Neural cell (in vitro differentiated cells): ENCODE data around the gene COL27A1.

Experiments used
- EP300 ChIP-seq: fragments of 450-650 bp; conservative IDR thresholded peaks from 2 replicates; pipeline ENCODE4 v1.6.1; 2014; ENCODE audit warnings: antibody characterized with exemption, mild to moderate bottlenecking, moderate library complexity; ENCODE audit not compliant: poor library complexity, severe bottlenecking
- EZH2 ChIP-seq: fragments of 200-600, 300-800 bp; shearing (Covaris generic), sonication (generic); IDR thresholded peaks from 2 replicates; pipeline ENCODE4 v1.6.1; 2014; ENCODE audit warnings: antibody characterized with exemption, low read length, borderline replicate concordance, mild to moderate bottlenecking; ENCODE audit not compliant: insufficient read depth, poor library complexity, severe bottlenecking
- MXI1 ChIP-seq: fragments of 450-650 bp; conservative IDR thresholded peaks from 2 replicates; pipeline ENCODE4 v1.6.1; 2014; ENCODE audit warnings: antibody characterized with exemption, mild to moderate bottlenecking; ENCODE audit not compliant: poor library complexity, severe bottlenecking
- POLR2AphosphoS5 ChIP-seq: IDR thresholded peaks from 2 replicates; pipeline ENCODE4 v1.6.1; 2012
- RAD21 ChIP-seq: fragments of 450-650 bp; conservative IDR thresholded peaks from 2 replicates; pipeline ENCODE4 v1.6.1; 2014; ENCODE audit warnings: antibody characterized with exemption, mild to moderate bottlenecking, moderate library complexity
- SMC3 ChIP-seq: fragments of 450-650 bp; conservative IDR thresholded peaks from 2 replicates; pipeline ENCODE4 v1.6.1; 2014; ENCODE audit warnings: antibody characterized with exemption, mild to moderate bottlenecking, moderate library complexity; ENCODE audit not compliant: poor library complexity
- TAF1 ChIP-seq: IDR thresholded peaks from 2 replicates; pipeline ENCODE4 v1.6.1; 2012; ENCODE audit warnings: low read depth
- TF ChIP-seq, protein P1 (sequence below): fragments of 450-650 bp; IDR thresholded peaks from 2 replicates; pipeline ENCODE4 v1.5.1; 2014; ENCODE audit warnings: antibody characterized with exemption, mild to moderate bottlenecking, moderate library complexity; ENCODE audit not compliant: poor library complexity, severe bottlenecking
- TF ChIP-seq, protein P2 (sequence below): IDR thresholded peaks from 2 replicates; pipeline ENCODE4 v1.6.1; 2012; ENCODE audit warnings: borderline replicate concordance

DNA sequence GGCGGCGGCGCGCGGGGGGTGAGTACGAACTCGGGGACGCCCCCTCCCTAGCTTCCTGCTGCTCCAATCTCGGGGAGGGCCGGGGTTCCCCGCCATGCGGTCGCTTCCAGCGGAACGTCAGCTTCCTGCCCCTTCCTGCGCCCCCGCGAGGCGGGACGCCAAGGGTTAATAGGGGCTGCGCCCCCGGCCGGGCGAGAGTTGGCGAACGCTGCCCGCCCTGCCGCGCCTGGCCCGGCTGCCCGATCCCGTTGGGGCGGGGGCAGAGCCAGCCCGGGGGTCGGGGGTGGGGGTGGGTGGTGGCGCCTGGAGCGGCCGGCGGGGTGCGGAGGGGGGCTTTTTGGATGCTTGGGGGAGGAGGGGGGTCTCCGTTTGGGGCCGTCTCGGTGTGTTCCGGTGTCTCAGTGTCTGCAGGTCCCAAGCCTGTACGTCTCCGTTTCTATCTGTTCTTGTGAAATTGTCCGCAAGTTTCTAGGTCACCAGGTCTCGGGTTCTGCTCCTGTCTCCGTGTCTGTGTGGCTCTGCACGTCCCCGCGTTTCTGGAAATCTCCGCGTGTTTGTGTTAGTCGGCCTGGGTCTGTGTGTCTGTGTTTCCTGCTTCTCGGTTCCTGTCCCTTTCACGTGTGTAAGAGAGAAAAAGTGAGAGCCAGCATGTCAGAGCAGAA, 789 bp downstream of the COL27A1 start:
- TF ChIP-seq TAF1 (no peak), POLR2AphosphoS5 (no peak), MXI1 (no peak), EZH2 (no peak), RAD21 (no peak), SMC3 (no peak), EP300 (no peak)
- TF ChIP-seq, protein P1, sequence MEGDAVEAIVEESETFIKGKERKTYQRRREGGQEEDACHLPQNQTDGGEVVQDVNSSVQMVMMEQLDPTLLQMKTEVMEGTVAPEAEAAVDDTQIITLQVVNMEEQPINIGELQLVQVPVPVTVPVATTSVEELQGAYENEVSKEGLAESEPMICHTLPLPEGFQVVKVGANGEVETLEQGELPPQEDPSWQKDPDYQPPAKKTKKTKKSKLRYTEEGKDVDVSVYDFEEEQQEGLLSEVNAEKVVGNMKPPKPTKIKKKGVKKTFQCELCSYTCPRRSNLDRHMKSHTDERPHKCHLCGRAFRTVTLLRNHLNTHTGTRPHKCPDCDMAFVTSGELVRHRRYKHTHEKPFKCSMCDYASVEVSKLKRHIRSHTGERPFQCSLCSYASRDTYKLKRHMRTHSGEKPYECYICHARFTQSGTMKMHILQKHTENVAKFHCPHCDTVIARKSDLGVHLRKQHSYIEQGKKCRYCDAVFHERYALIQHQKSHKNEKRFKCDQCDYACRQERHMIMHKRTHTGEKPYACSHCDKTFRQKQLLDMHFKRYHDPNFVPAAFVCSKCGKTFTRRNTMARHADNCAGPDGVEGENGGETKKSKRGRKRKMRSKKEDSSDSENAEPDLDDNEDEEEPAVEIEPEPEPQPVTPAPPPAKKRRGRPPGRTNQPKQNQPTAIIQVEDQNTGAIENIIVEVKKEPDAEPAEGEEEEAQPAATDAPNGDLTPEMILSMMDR: no peak
- TF ChIP-seq, protein P2, sequence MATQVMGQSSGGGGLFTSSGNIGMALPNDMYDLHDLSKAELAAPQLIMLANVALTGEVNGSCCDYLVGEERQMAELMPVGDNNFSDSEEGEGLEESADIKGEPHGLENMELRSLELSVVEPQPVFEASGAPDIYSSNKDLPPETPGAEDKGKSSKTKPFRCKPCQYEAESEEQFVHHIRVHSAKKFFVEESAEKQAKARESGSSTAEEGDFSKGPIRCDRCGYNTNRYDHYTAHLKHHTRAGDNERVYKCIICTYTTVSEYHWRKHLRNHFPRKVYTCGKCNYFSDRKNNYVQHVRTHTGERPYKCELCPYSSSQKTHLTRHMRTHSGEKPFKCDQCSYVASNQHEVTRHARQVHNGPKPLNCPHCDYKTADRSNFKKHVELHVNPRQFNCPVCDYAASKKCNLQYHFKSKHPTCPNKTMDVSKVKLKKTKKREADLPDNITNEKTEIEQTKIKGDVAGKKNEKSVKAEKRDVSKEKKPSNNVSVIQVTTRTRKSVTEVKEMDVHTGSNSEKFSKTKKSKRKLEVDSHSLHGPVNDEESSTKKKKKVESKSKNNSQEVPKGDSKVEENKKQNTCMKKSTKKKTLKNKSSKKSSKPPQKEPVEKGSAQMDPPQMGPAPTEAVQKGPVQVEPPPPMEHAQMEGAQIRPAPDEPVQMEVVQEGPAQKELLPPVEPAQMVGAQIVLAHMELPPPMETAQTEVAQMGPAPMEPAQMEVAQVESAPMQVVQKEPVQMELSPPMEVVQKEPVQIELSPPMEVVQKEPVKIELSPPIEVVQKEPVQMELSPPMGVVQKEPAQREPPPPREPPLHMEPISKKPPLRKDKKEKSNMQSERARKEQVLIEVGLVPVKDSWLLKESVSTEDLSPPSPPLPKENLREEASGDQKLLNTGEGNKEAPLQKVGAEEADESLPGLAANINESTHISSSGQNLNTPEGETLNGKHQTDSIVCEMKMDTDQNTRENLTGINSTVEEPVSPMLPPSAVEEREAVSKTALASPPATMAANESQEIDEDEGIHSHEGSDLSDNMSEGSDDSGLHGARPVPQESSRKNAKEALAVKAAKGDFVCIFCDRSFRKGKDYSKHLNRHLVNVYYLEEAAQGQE: no peak
